ENCODE measurements around the gene BTBD6. TPM values are rescaled to one million over a fixed set of nuclear protein-coding genes. Genes with fewer than 3 reads are reported as not detected.

Gene BTBD6
- total RNA-seq, result 52.6 and 55.0 TPM in 2 replicates

DNA sequence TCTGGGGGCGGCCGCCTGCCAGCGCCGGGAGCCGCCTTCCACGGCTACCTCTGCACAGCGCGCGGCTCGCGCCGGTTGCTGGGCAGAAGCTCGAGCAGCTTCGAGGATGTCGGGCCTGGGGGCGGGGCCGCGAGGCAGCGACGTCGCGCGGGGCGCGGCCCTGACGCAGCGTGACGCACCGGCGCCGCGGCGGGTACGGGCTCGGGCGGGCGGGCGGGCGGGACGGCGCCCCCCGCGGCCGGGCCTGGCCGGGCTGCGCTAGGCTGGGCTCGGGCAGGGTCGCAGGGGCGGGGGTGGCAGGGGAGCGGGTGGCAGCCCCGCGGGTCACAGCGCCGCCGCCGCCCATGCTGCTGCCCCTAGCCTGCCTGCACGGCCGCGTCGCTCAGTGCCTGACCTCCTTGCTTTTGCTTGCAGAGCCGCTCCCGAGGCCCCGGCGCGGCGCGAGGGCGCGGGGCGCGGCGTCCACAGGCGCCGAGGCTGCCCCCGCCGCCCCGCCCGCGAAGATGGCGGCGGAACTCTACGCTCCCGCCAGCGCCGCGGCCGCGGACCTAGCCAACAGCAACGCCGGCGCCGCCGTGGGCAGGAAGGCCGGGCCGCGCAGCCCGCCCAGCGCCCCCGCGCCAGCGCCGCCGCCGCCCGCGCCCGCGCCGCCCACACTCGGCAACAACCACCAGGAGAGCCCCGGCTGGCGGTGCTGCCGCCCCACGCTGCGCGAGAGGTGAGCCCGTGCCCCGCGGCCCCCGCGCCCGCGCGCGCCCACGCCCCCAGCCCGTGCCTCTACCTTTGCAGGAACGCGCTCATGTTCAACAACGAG lies at the start of gene BTBD6:
BTBD6 (plus strand) TSS at position 166 of the 814 bp plus-strand sequence; CDS start at position 345, 179 bp downstream.

Other genes with a start within 250 kb of the BTBD6 start
- gene CDCA4, start 227.4 kb upstream of the BTBD6 start, total RNA-seq, result 34.6 and 44.4 TPM in 2 replicates
- gene GPR132, start 183.1 kb upstream of the BTBD6 start, total RNA-seq, result under 0.01 and 0.21 TPM in 2 replicates
- gene JAG2, start 79.8 kb upstream of the BTBD6 start, total RNA-seq, result 19.8 and 56.0 TPM in 2 replicates
- 23.4 and 31.1 TPM in 2 replicates for gene NUDT14, start 67.2 kb upstream of the BTBD6 start, total RNA-seq
- 15.4 and 31.3 TPM in 2 replicates for gene BRF1, start 52.5 kb downstream of the BTBD6 start, total RNA-seq
- gene PACS2, start 66.2 kb downstream of the BTBD6 start, total RNA-seq, result 37.6 and 96.2 TPM in 2 replicates
- 0.28 and 0.34 TPM in 2 replicates for gene TEX22, start 150.0 kb downstream of the BTBD6 start, total RNA-seq
- 26.7 and 56.9 TPM in 2 replicates for gene MTA1, start 171.3 kb downstream of the BTBD6 start, total RNA-seq
- gene CRIP2, start 226.3 kb downstream of the BTBD6 start, total RNA-seq, result 2.1 and 21.8 TPM in 2 replicates
- 0.21 TPM in 1 of 2 replicates, not detected in the other for gene CRIP1, start 238.4 kb downstream of the BTBD6 start, total RNA-seq
- gene TEDC1, start 242.7 kb downstream of the BTBD6 start, total RNA-seq, result 3.7 and 3.8 TPM in 2 replicates

Data from nasal cavity respiratory epithelium epithelial cell of viscerocranial mucosa (primary cell).